GM12892 (cell line): Measurements from ENCODE around the gene FBXO41.

ENCODE experiments used
- POLR2A ChIP-seq: IDR thresholded peaks from 2 replicates; pipeline ENCODE4 v1.6.1; 2011; ENCODE audit warnings: low read depth, low read length, control low read depth
- POLR2AphosphoS5 ChIP-seq: IDR thresholded peaks from 2 replicates; pipeline ENCODE4 v1.6.1; 2011; ENCODE audit warnings: low read depth, low read length, control low read depth
- TAF1 ChIP-seq: IDR thresholded peaks from 2 replicates; pipeline ENCODE4 v1.6.1; 2011; ENCODE audit warnings: low read depth, mild to moderate bottlenecking, control low read depth, low read length, borderline replicate concordance

- TF ChIP-seq TAF1, result no peak
- TF ChIP-seq POLR2A, result peak; percentile 68; the same call in 1 of the 2 replicates
- TF ChIP-seq POLR2AphosphoS5, result 0 out of 2 replicates have a peak, but pooled peaks have one; percentile 54
Measured at GRCh38 chr2:73214120-73215035, 69.9 kb downstream of the FBXO41 start, which contains the start of gene SMYD5.
